Mesenchymal stem cell (in vitro differentiated cells and primary cell): ENCODE measurements around the gene ZNF594.
"Not testable (repeated sequence)": the region's sequence is repeated elsewhere in the genome, so short reads cannot be mapped to it uniquely, and the experiment has no call there.

ENCODE experiments used
- DNase-seq: peaks from one replicate; pipeline ENCODE4 v3.0.0-alpha.2; 2013
- H2AFZ ChIP-seq: one replicate; pipeline ENCODE4 v1.6.1; 2013; ENCODE audit warnings: low read depth, mild to moderate bottlenecking, control low read depth, inconsistent platforms, low read length, moderate library complexity
- H2AK5ac ChIP-seq: 2 replicates; pipeline ENCODE4 v1.6.1; 2013; ENCODE audit warnings: low read length, moderate library complexity, mild to moderate bottlenecking, inconsistent platforms; ENCODE audit not compliant: severe bottlenecking
- H2BK120ac ChIP-seq: one replicate; pipeline ENCODE4 v1.6.1; 2013; ENCODE audit warnings: low read depth, mild to moderate bottlenecking, inconsistent platforms, low read length, moderate library complexity
- H2BK12ac ChIP-seq, 2 experiments: one replicate each; pipeline ENCODE4 v1.6.1; 2013; ENCODE audit warnings: inconsistent platforms in 2 of 2, low read length in 2 of 2, mild to moderate bottlenecking in 2 of 2, moderate library complexity in 2 of 2, control low read depth in 1 of 2
- H2BK15ac ChIP-seq: one replicate; pipeline ENCODE4 v1.6.1; 2013; ENCODE audit warnings: mild to moderate bottlenecking, low read depth, inconsistent platforms; ENCODE audit not compliant: poor library complexity, severe bottlenecking
- H2BK5ac ChIP-seq: 2 replicates; pipeline ENCODE4 v1.6.1; 2013; ENCODE audit warnings: low read depth, mild to moderate bottlenecking, low read length, control low read depth, inconsistent platforms; ENCODE audit not compliant: poor library complexity, severe bottlenecking
- H3K14ac ChIP-seq, 2 experiments: one replicate each; pipeline ENCODE4 v1.6.1; 2013; ENCODE audit warnings: inconsistent platforms in 2 of 2, low read length in 2 of 2, control low read depth in 1 of 2, mild to moderate bottlenecking in 1 of 2, moderate library complexity in 1 of 2
- H3K18ac ChIP-seq, 2 experiments: one replicate each; pipeline ENCODE4 v1.6.1; 2013; ENCODE audit warnings: inconsistent platforms in 2 of 2, low read length in 2 of 2, control low read depth in 1 of 2, low read depth in 1 of 2, mild to moderate bottlenecking in 1 of 2
- H3K23ac ChIP-seq, 2 experiments: one replicate each; pipeline ENCODE4 v1.6.1; 2013; ENCODE audit warnings: inconsistent platforms in 2 of 2, low read length in 2 of 2, mild to moderate bottlenecking in 2 of 2, moderate library complexity in 2 of 2, control low read depth in 1 of 2
- H3K27ac ChIP-seq: 2 replicates; pipeline ENCODE4 v1.5.1; 2013; ENCODE audit warnings: mild to moderate bottlenecking, moderate library complexity, low read length, control low read depth, inconsistent platforms; ENCODE audit not compliant: poor library complexity, severe bottlenecking
- H3K27me3 ChIP-seq, 2 experiments: 2 replicates each; pipeline versions ENCODE4 v1.6.1 to v1.7.0; 2013; ENCODE audit warnings: low read length in 2 of 2, mild to moderate bottlenecking in 2 of 2, moderate library complexity in 2 of 2, control low read depth in 1 of 2, inconsistent platforms in 1 of 2; ENCODE audit not compliant: control insufficient read depth in 1 of 2, insufficient read depth in 1 of 2
- H3K36me3 ChIP-seq, 2 experiments: 2 replicates each; pipeline versions ENCODE4 v1.6.1 to v1.7.0; 2013; ENCODE audit warnings: low read length in 2 of 2, control low read depth in 1 of 2, inconsistent platforms in 1 of 2, low read depth in 1 of 2, mild to moderate bottlenecking in 1 of 2; ENCODE audit not compliant: insufficient read depth in 2 of 2, control insufficient read depth in 1 of 2
- H3K4ac ChIP-seq, 2 experiments: one replicate each; pipeline ENCODE4 v1.6.1; 2013; ENCODE audit warnings: inconsistent platforms in 2 of 2, low read length in 2 of 2, mild to moderate bottlenecking in 2 of 2, moderate library complexity in 2 of 2, control low read depth in 1 of 2, low read depth in 1 of 2
- H3K4me1 ChIP-seq: 2 replicates; pipeline ENCODE4 v1.6.1; 2013; ENCODE audit warnings: low read depth, low read length, control low read depth; ENCODE audit not compliant: control insufficient read depth, insufficient read depth
- H3K4me2 ChIP-seq: 2 replicates; pipeline ENCODE4 v1.6.1; 2013; ENCODE audit warnings: low read length, mild to moderate bottlenecking, inconsistent platforms; ENCODE audit not compliant: poor library complexity, severe bottlenecking
- H3K4me3 ChIP-seq, 2 experiments: 2 replicates each; pipeline versions ENCODE4 v1.5.1 to v1.7.0; 2013; ENCODE audit warnings: low read length in 2 of 2, mild to moderate bottlenecking in 2 of 2, control low read depth in 1 of 2, low read depth in 1 of 2; ENCODE audit not compliant: insufficient read depth in 1 of 2
- H3K79me1 ChIP-seq: replicated peaks from 2 replicates; pipeline ENCODE4 v1.6.1; 2013; ENCODE audit warnings: mild to moderate bottlenecking, control low read depth, low read length, inconsistent platforms; ENCODE audit not compliant: poor library complexity, severe bottlenecking
- H3K9ac ChIP-seq: 2 replicates; pipeline ENCODE4 v1.7.0; 2013; ENCODE audit warnings: mild to moderate bottlenecking, low read length, moderate library complexity
- H3K9me3 ChIP-seq: 2 replicates; pipeline ENCODE4 v1.7.0; 2013; ENCODE audit warnings: mild to moderate bottlenecking, low read length; ENCODE audit not compliant: control insufficient read depth
- H4K8ac ChIP-seq: one replicate; pipeline ENCODE4 v1.6.1; 2013; ENCODE audit warnings: inconsistent platforms, mild to moderate bottlenecking, low read length, moderate library complexity
- H4K91ac ChIP-seq: one replicate; pipeline ENCODE4 v1.6.1; 2013; ENCODE audit warnings: mild to moderate bottlenecking, low read length, inconsistent platforms
- WGBS: methylation state at CpG from one replicate; pipeline ENCODE4 v1.1.7; 2013; ENCODE audit warnings: mixed read lengths; 5-methylcytosine and 5-hydroxymethylcytosine counted together

Gene ZNF594

DNA sequence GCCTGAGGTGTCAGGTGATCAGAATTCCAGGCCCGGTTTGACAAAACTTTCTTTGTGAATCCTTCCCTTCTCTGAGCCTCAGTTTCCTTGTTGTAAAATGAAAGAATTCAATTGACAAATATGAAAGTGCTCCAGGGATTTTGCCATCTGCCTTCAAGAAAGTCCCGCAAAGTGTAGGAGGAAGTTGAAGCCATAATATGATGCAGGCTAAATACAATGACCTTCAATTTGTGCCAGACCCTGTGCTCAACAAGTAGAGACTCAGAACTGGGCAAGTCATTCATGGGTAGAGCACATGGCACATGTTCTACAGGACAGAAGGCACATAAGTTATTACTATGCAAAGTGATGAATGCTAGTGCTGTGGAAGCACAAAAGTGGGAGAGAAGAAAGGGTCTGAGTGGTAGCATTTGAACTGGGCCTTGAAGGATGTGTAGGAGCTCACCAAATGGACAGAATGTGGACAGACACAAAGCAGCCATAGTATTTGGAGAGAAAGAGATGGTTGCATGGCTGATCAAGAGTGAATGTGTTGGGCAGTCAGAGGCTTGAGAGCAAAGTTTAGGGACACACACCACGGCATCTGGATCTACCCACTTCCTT, 45.4 kb upstream of the ZNF594 start:
- Histone ChIP-seq H3K4me1 (no peaks in the 10 kb centered on the region), H4K91ac (no peak overlapping the region), H2BK5ac (no peak overlapping the region), H3K4me3 (no peak overlapping the region), H2BK12ac (no peak overlapping the region), H3K79me1 (no peaks in the 10 kb centered on the region), H3K18ac (no peak overlapping the region), H3K9ac (no peak overlapping the region), H3K27me3 (peaks cover 2 to 4% of the 10 kb centered on the region in 2 experiments), H3K4me2 (no peak overlapping the region), H3K36me3 (peaks cover 0 to 10% of the 10 kb centered on the region in 2 experiments), H2AFZ (no peak overlapping the region), H3K27ac (no peak overlapping the region), H3K23ac (no peak overlapping the region), H3K14ac (no peak overlapping the region), H2BK15ac (no peak overlapping the region), H2BK120ac (no peak overlapping the region), H3K9me3 (no peaks in the 10 kb centered on the region), H3K4ac (no peak overlapping the region), H4K8ac (no peak overlapping the region), H2AK5ac (no peak overlapping the region)
- no peak for DNase-seq
- 94% methylated on average over 3 of the region's 3 CpGs for WGBS

DNA sequence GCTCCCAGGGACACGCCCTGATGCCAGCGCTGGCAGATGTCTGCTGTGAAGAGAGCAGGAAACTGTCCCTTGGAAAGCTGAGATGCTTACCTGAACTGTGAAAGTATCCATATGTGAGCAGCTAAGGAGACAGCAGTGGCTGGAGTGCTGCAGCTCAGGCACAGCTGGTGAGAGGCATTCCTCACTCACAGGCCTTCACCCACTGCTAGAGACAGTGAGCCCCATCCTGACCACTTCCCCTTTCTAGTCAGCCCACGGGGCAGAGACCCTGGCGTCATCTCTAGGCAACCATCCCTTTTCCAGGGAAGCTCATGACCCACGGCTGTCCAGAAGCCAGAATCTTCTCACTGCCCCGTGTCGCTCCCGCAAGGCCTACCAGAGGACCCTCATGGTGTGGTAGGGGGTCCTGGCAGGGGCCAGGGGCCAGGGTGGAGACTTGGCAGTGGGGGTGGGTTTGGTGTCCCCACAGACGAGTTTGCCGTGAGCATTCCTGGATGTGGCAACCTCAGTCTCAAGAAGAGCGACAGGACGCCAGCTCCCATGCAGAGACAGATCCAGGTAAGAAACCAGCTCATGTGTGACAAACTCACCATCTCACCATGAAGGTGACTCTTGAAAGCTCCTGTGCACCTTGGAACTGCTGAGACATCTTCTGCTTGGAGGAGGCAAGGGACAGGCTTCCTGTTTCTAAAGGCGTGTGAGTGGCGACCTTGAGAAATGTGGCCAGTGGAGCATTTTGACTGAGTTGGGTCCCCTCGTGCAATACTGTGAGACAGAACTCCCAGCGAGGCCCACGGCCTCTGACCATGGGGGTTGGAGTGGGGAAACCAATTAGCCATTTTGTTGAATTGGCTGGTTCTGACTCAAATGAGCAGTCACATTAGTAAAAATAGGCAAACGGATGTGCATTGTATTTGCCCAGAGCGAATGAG, 43.2 kb upstream of the ZNF594 start, which contains the start of gene SCIMP:
TSS of gene SCIMP (minus strand) at position 216 of the 932 bp plus-strand sequence. CDS start at position 111, 105 bp downstream.
- Histone ChIP-seq H3K27ac (no peak within 1 kb of the TSS), H2BK15ac (no peak within 1 kb of the TSS), H3K23ac (no peak within 1 kb of the TSS), H3K4ac (no peak within 1 kb of the TSS), H3K79me1 (no peaks in the 10 kb centered on the region), H2BK120ac (no peak within 1 kb of the TSS), H3K18ac (no peak within 1 kb of the TSS), H2AFZ (no peak within 1 kb of the TSS), H4K91ac (no peak within 1 kb of the TSS), H3K4me1 (no peaks in the 10 kb centered on the region), H2AK5ac (no peak within 1 kb of the TSS), H3K4me2 (no peak within 1 kb of the TSS), H3K14ac (no peak within 1 kb of the TSS), H2BK12ac (no peak within 1 kb of the TSS), H4K8ac (no peak within 1 kb of the TSS), H3K36me3 (peaks cover 5 to 10% of the 10 kb centered on the region in 2 experiments), H2BK5ac (no peak within 1 kb of the TSS), H3K9me3 (no peaks in the 10 kb centered on the region), H3K9ac (no peak within 1 kb of the TSS), H3K4me3 (no peak within 1 kb of the TSS), H3K27me3 (no peaks in the 10 kb centered on the region)
- no peak for DNase-seq
- 94% methylated on average over 19 of the region's 19 CpGs for WGBS

DNA sequence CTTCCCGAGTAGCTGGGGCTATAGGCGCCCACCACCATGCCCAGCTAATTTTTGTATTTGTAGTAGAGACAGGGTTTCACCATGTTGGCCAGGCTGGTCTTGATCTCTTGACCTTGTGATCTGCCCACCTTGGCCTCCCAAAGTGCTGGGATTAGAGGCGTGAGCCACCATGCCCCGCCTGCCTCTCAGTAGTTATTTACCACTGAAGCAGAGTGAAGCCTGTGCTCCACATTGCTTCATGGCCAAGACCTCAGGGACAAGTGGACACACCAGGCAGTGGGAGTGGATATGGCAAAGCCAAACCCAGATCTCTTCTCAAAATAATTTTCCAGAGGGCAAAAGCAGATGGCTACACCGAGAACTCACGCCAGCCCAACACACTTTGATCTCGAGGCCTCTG, 41.8 kb upstream of the ZNF594 start:
- H3K27me3 ChIP-seq, H2BK5ac ChIP-seq, H4K91ac ChIP-seq, H2BK12ac ChIP-seq, H3K23ac ChIP-seq, H3K27ac ChIP-seq, H3K4me2 ChIP-seq, H3K4me3 ChIP-seq, H3K14ac ChIP-seq, H2BK15ac ChIP-seq, H3K79me1 ChIP-seq, H3K4me1 ChIP-seq, H3K9me3 ChIP-seq, H2BK120ac ChIP-seq, H4K8ac ChIP-seq, H2AFZ ChIP-seq, H3K18ac ChIP-seq, H3K4ac ChIP-seq, H2AK5ac ChIP-seq, H3K9ac ChIP-seq, DNase-seq: not testable (repeated sequence)
- 98% methylated on average over 7 of the region's 7 CpGs for WGBS
- peaks cover 5 to 10% of the 10 kb centered on the region in 2 experiments for H3K36me3 ChIP-seq
